GDM1 (cell line): ENCODE measurements around the gene SUN1.

ENCODE experiments used
- DNase-seq: peaks from one replicate; lab custom pipeline; 2025; lab: John Stamatoyannopoulos, UW

Gene SUN1

GRCh38 chr7:877312-878232, 45.3 kb downstream of the SUN1 start:
- no peak for DNase-seq

GRCh38 chr7:879093-879492, 46.8 kb downstream of the SUN1 start:
- no peak for DNase-seq

GRCh38 chr7:879706-880105, 47.4 kb downstream of the SUN1 start:
- DNase-seq, result no peak

GRCh38 chr7:880450-880849, 48.2 kb downstream of the SUN1 start:
- DNase-seq, result no peak

- no peak for DNase-seq
Observed at GRCh38 chr7:881441-882234, 49.4 kb downstream of the SUN1 start.

GRCh38 chr7:882336-883035, 50.2 kb downstream of the SUN1 start:
- DNase-seq, result no peak

- no peak for DNase-seq
Observed at GRCh38 chr7:883055-884021, 51.1 kb downstream of the SUN1 start.

GRCh38 chr7:884191-885003, 52.1 kb downstream of the SUN1 start:
- no peak for DNase-seq

- DNase-seq, result no peak
Observed at GRCh38 chr7:885261-885892, 53.1 kb downstream of the SUN1 start.

GRCh38 chr7:885893-886625, 53.8 kb downstream of the SUN1 start:
- no peak for DNase-seq

- DNase-seq, result no peak
Observed at GRCh38 chr7:886626-887487, 54.6 kb downstream of the SUN1 start.

- DNase-seq, result no peak
Observed at GRCh38 chr7:887488-887820, 55.2 kb downstream of the SUN1 start.

GRCh38 chr7:888081-889024, 56.1 kb downstream of the SUN1 start:
- DNase-seq, result no peak

- no peak for DNase-seq
Observed at GRCh38 chr7:889025-889390, 56.7 kb downstream of the SUN1 start.

GRCh38 chr7:889391-889790, 57.1 kb downstream of the SUN1 start:
- DNase-seq, result no peak

GRCh38 chr7:890868-891267, 58.6 kb downstream of the SUN1 start:
- DNase-seq, result no peak

- no peak for DNase-seq
Observed at GRCh38 chr7:891291-891690, 59.0 kb downstream of the SUN1 start.
